Astrocyte (in vitro differentiated cells and primary cell): ENCODE measurements around the gene USP11. TPM values are rescaled to one million over a fixed set of nuclear protein-coding genes. Genes with fewer than 3 reads are reported as not detected.

ENCODE experiments used
- DNase-seq: peaks from one replicate; pipeline ENCODE4 v3.0.0-alpha.2; 2010; ENCODE audit warnings: low read depth
- FAIRE-seq: peaks from 2 replicates; lab custom pipeline; 2011; peaks lifted over from hg19 to GRCh38; lab: Jason Lieb, UNC
- H2AFZ ChIP-seq: 2 replicates; pipeline ENCODE4 v1.6.0; 2012; ENCODE audit warnings: low read depth, low read length, inconsistent platforms
- H3K27ac ChIP-seq: 2 replicates; pipeline ENCODE4 v1.5.1; 2011; ENCODE audit warnings: low read depth, low read length, inconsistent platforms
- H3K27me3 ChIP-seq: 2 replicates; pipeline ENCODE4 v1.6.0; 2011; ENCODE audit warnings: low read length, inconsistent platforms; ENCODE audit not compliant: insufficient read depth
- H3K36me3 ChIP-seq: 2 replicates; pipeline ENCODE4 v1.5.1; 2011; ENCODE audit warnings: low read length, inconsistent platforms; ENCODE audit not compliant: insufficient read depth
- H3K4me1 ChIP-seq: 2 replicates; pipeline ENCODE4 v1.5.1; 2011; ENCODE audit warnings: low read length, inconsistent platforms; ENCODE audit not compliant: insufficient read depth
- H3K4me2 ChIP-seq: 2 replicates; pipeline ENCODE4 v1.6.0; 2012; ENCODE audit warnings: low read length, inconsistent platforms
- H3K4me3 ChIP-seq: 2 replicates; pipeline ENCODE4 v1.5.1; 2011; ENCODE audit warnings: low read depth, mild to moderate bottlenecking, low read length, inconsistent platforms; ENCODE audit not compliant: insufficient read depth
- H3K79me2 ChIP-seq: 2 replicates; pipeline ENCODE4 v1.6.0; 2012; ENCODE audit warnings: mild to moderate bottlenecking, low read length, inconsistent platforms; ENCODE audit not compliant: insufficient read depth
- H3K9ac ChIP-seq: 2 replicates; pipeline ENCODE4 v1.6.0; 2012; ENCODE audit warnings: mild to moderate bottlenecking, low read length, inconsistent platforms
- H3K9me3 ChIP-seq: 2 replicates; pipeline ENCODE4 v1.5.1; 2012; ENCODE audit warnings: low read depth, mild to moderate bottlenecking, low read length, inconsistent platforms; ENCODE audit not compliant: insufficient read depth
- H4K20me1 ChIP-seq: 2 replicates; pipeline ENCODE4 v1.6.0; 2012; ENCODE audit warnings: low read length, inconsistent platforms; ENCODE audit not compliant: insufficient read depth
- H3K27ac Mint-ChIP-seq: one replicate; pipeline ENCODE4 v1.8.0; 2021; ENCODE audit warnings: mild to moderate bottlenecking, mixed read lengths; ENCODE audit not compliant: unreplicated experiment
- H3K27me3 Mint-ChIP-seq: one replicate; pipeline ENCODE4 v1.8.0; 2021; ENCODE audit warnings: low read depth, mixed read lengths; ENCODE audit not compliant: unreplicated experiment
- H3K36me3 Mint-ChIP-seq: one replicate; pipeline ENCODE4 v1.8.0; 2021; ENCODE audit warnings: low read depth, mixed read lengths; ENCODE audit not compliant: unreplicated experiment
- H3K4me1 Mint-ChIP-seq: one replicate; pipeline ENCODE4 v1.8.0; 2021; ENCODE audit warnings: low read depth, mixed read lengths; ENCODE audit not compliant: unreplicated experiment
- H3K4me3 Mint-ChIP-seq: one replicate; pipeline ENCODE4 v1.8.0; 2021; ENCODE audit warnings: mild to moderate bottlenecking, moderate library complexity, mixed read lengths; ENCODE audit not compliant: unreplicated experiment
- H3K9me3 Mint-ChIP-seq: one replicate; pipeline ENCODE4 v1.8.0; 2021; ENCODE audit warnings: mild to moderate bottlenecking, mixed read lengths; ENCODE audit not compliant: unreplicated experiment
- CTCF ChIP-seq: IDR thresholded peaks from 2 replicates; pipeline ENCODE4 v1.5.1; 2011; ENCODE audit warnings: low read depth, mild to moderate bottlenecking, inconsistent platforms, low read length, moderate library complexity; ENCODE audit not compliant: insufficient read depth
- EZH2 ChIP-seq: IDR thresholded peaks from 2 replicates; pipeline ENCODE4 v1.6.1; 2012; ENCODE audit warnings: mild to moderate bottlenecking, low read length, inconsistent platforms; ENCODE audit not compliant: insufficient read depth
- total RNA-seq: library from RNA; stranded (reverse); gene quantifications from 2 replicates; pipeline ENCODE4 v1.2.1, GENCODE V29; 2021

The USP11 gene
- total RNA-seq, 1 donor from 2014 or later: 75.7 TPM

- FAIRE-seq: no peak
- peak overlapping the region; percentile 70 for H3K4me3 ChIP-seq
- TF ChIP-seq CTCF (no peak), EZH2 (no peak)
- no peaks in the 10 kb centered on the region for H3K9me3 ChIP-seq
- peaks cover 21% of the 10 kb centered on the region for H3K4me1 ChIP-seq
- Mint-ChIP-seq H3K27me3 (no peaks in the 10 kb centered on the region), H3K4me1 (peaks cover 25% of the 10 kb centered on the region), H3K36me3 (no peaks in the 10 kb centered on the region), H3K9me3 (no peaks in the 10 kb centered on the region), H3K4me3 (peak overlapping the region; percentile 90), H3K27ac (no peak overlapping the region)
- peak overlapping the region; percentile 94 for H3K4me2 ChIP-seq
- peaks cover 26% of the 10 kb centered on the region for H4K20me1 ChIP-seq
- no peak overlapping the region for H3K27ac ChIP-seq
- peak overlapping the region; percentile 60 for H2AFZ ChIP-seq
- peaks cover 44% of the 10 kb centered on the region for H3K79me2 ChIP-seq
- DNase-seq: no peak
- peak overlapping the region; percentile 86 for H3K9ac ChIP-seq
- peaks cover 2% of the 10 kb centered on the region for H3K36me3 ChIP-seq
- H3K27me3 ChIP-seq: no peaks in the 10 kb centered on the region
Measured at GRCh38 chrX:47191806-47192401, 40.9 kb upstream of the USP11 start.

GRCh38 chrX:47193475-47194193, 39.2 kb upstream of the USP11 start, which contains the start of gene UBA1:
UBA1 (plus strand) TSS chrX:47193829; CDS start chrX:47198803, 4,974 bp downstream.
- Histone ChIP-seq H3K27ac (peak within 1 kb of the TSS; percentile 91), H4K20me1 (peaks cover 43% of the 10 kb centered on the region), H3K9me3 (no peaks in the 10 kb centered on the region), H3K79me2 (peaks cover 62% of the 10 kb centered on the region), H3K9ac (peak within 1 kb of the TSS; percentile 98), H2AFZ (peak within 1 kb of the TSS; percentile 39), H3K4me3 (peak within 1 kb of the TSS; percentile 94), H3K36me3 (peaks cover 4% of the 10 kb centered on the region), H3K4me2 (peak within 1 kb of the TSS; percentile 97), H3K4me1 (peaks cover 30% of the 10 kb centered on the region), H3K27me3 (no peaks in the 10 kb centered on the region)
- FAIRE-seq (peak; percentile 100), DNase-seq (peak; percentile 89)
- TF ChIP-seq CTCF (peak; percentile 58), EZH2 (no peak)
- no peaks in the 10 kb centered on the region for H3K27me3 Mint-ChIP-seq
- peak within 1 kb of the TSS; percentile 84 for H3K27ac Mint-ChIP-seq
- H3K4me1 Mint-ChIP-seq: peaks cover 35% of the 10 kb centered on the region
- peak within 1 kb of the TSS; percentile 93 for H3K4me3 Mint-ChIP-seq
- no peaks in the 10 kb centered on the region for H3K9me3 Mint-ChIP-seq
- H3K36me3 Mint-ChIP-seq: peaks cover 3% of the 10 kb centered on the region
